Peyer's patch (tissue), 4 donors: ENCODE data around the gene ATP2B2. TPM values are rescaled to one million over a fixed set of nuclear protein-coding genes. Genes with fewer than 3 reads are reported as not detected.

ENCODE experiments used
- DNase-seq, 3 donors: peaks; one replicate each; pipeline ENCODE4 v3.0.0-alpha.2; 2017 to 2019
- H3K27ac ChIP-seq, 4 donors: fragments of 200-600 bp; sonication (generic); one replicate each; pipeline ENCODE4 v1.5.1; 2016 to 2019
- H3K27me3 ChIP-seq, 2 donors: fragments of 200-600 bp; sonication (generic); one replicate each; pipeline ENCODE4 v1.5.1; 2019
- H3K36me3 ChIP-seq, 3 donors: fragments of 200-600 bp; sonication (generic); one replicate each; pipeline ENCODE4 v1.5.1; 2016 to 2019
- H3K4me1 ChIP-seq, 4 donors: fragments of 200-600 bp; sonication (generic); one replicate each; pipeline ENCODE4 v1.5.1; 2016 to 2019
- H3K4me3 ChIP-seq, 4 donors: fragments of 200-600 bp; sonication (generic); 1 replicate in 3 of 4; 2 replicates in 1 of 4; pipeline ENCODE4 v1.5.1; 2016 to 2019; ENCODE audit warnings: mild to moderate bottlenecking in 1 of 4
- H3K9me3 ChIP-seq, 4 donors: fragments of 200-600 bp; sonication (generic); one replicate each; pipeline ENCODE4 v1.5.1; 2016 to 2019; ENCODE audit warnings: mild to moderate bottlenecking in 1 of 4
- CTCF ChIP-seq, 6 experiments: fragments of 450-650 bp in 4 of 6; fragments of 200-600 bp in 2 of 6; sonication (generic) in 1 of 6; IDR thresholded peaks; one replicate each; pipeline ENCODE4 v1.5.1; 2017 to 2019; ENCODE audit warnings: antibody characterized with exemption in 6 of 6, mild to moderate bottlenecking in 3 of 6, moderate library complexity in 1 of 6
- POLR2A ChIP-seq, 2 donors: fragments of 450-650 bp; IDR thresholded peaks; one replicate each; pipeline ENCODE4 v1.5.1; 2017; ENCODE audit warnings: antibody characterized with exemption in 2 of 2, mild to moderate bottlenecking in 2 of 2, moderate library complexity in 2 of 2
- total RNA-seq, 4 donors: library from RNA; depleted of rRNA; stranded (reverse); fragments of >200 nt; gene quantifications; one replicate each; pipeline ENCODE4 v1.1.0, GENCODE V29; 2016

The ATP2B2 gene
- total RNA-seq, 4 donors from 2014 or later: not detected

- Histone ChIP-seq H3K27me3 (no peaks in the 10 kb centered on the region), H3K36me3 (no peaks in the 10 kb centered on the region), H3K4me3 (no peak overlapping the region), H3K4me1 (no peaks in the 10 kb centered on the region), H3K27ac (no peak overlapping the region), H3K9me3 (no peaks in the 10 kb centered on the region)
- peak in 1 of 3 donors; percentile 21 for DNase-seq
- no peak for TF ChIP-seq CTCF (IDR thresholded peaks at IDR 0.05)
- TF ChIP-seq POLR2A (IDR thresholded peaks at IDR 0.05): no peak
Observed at GRCh38 chr3:10359761-10360161, 145.6 kb downstream of the ATP2B2 start.

GRCh38 chr3:10358309-10358980 is 146.9 kb downstream of the ATP2B2 start:
- Histone ChIP-seq H3K9me3 (no peaks in the 10 kb centered on the region), H3K36me3 (no peaks in the 10 kb centered on the region), H3K27ac (no peak overlapping the region), H3K4me3 (no peak overlapping the region), H3K27me3 (no peaks in the 10 kb centered on the region), H3K4me1 (no peaks in the 10 kb centered on the region)
- DNase-seq: peak in 1 of 3 donors; percentile 23
- TF ChIP-seq CTCF (IDR thresholded peaks at IDR 0.05) (no peak), POLR2A (IDR thresholded peaks at IDR 0.05) (no peak)

- Histone ChIP-seq H3K4me1 (no peaks in the 10 kb centered on the region), H3K27me3 (no peaks in the 10 kb centered on the region), H3K36me3 (no peaks in the 10 kb centered on the region), H3K27ac (no peak overlapping the region), H3K9me3 (no peaks in the 10 kb centered on the region), H3K4me3 (no peak overlapping the region)
- peak in 2 of 3 donors; percentile 22 to 42 for DNase-seq
- TF ChIP-seq CTCF (IDR thresholded peaks at IDR 0.05) (no peak), POLR2A (IDR thresholded peaks at IDR 0.05) (no peak)
Observed at GRCh38 chr3:10357592-10358308, 147.6 kb downstream of the ATP2B2 start.

GRCh38 chr3:10357095-10357494 is 148.3 kb downstream of the ATP2B2 start:
- H3K36me3 ChIP-seq: no peaks in the 10 kb centered on the region
- no peak overlapping the region for H3K4me3 ChIP-seq
- H3K9me3 ChIP-seq: no peaks in the 10 kb centered on the region
- H3K4me1 ChIP-seq: no peaks in the 10 kb centered on the region
- no peak for DNase-seq
- no peak for TF ChIP-seq CTCF (IDR thresholded peaks at IDR 0.05)
- no peak for TF ChIP-seq POLR2A (IDR thresholded peaks at IDR 0.05)
- H3K27me3 ChIP-seq: no peaks in the 10 kb centered on the region
- H3K27ac ChIP-seq: no peak overlapping the region

GRCh38 chr3:10356461-10356981 is 148.9 kb downstream of the ATP2B2 start:
- no peaks in the 10 kb centered on the region for H3K4me1 ChIP-seq
- no peaks in the 10 kb centered on the region for H3K36me3 ChIP-seq
- no peak for TF ChIP-seq POLR2A (IDR thresholded peaks at IDR 0.05)
- no peak for TF ChIP-seq CTCF (IDR thresholded peaks at IDR 0.05)
- H3K27me3 ChIP-seq: no peaks in the 10 kb centered on the region
- no peak for DNase-seq
- no peak overlapping the region for H3K4me3 ChIP-seq
- no peaks in the 10 kb centered on the region for H3K9me3 ChIP-seq
- no peak overlapping the region for H3K27ac ChIP-seq
